Stimulated activated CD8-positive, alpha-beta memory T cell treated with anti-CD3 and anti-CD28 coated beads, Interleukin-15, amount 100 ng/mL, for 48 hours (primary cell): Measurements from ENCODE around the gene CGN.

Source experiments
- DNase-seq, 2 donors: peaks; one replicate each; pipeline ENCODE4 v3.0.0-alpha.2; 2020; ENCODE audit warnings: low read depth in 2 of 2

Gene CGN

DNA sequence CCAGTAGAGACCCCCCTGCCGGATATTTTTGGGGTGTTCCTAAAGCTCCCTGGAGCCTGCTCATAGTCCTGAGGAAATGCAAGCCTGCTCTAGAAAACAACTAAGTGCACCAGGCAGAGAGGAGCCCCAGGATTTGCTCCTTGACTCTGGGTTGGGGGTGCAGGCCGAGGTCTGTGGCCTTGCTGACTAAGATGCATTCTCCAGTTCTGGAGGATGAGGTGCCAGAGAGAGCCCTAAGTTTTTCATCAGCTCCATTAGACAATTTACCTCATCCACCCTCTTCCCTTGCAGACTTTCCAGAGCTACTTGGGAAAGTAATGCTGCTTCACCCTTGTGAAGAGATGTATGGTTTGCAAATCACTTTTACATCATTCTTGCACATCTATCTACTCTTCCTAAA lies 38.0 kb downstream of the CGN start:
- no peak for DNase-seq

GRCh38 chr1:151553659-151554058 lies 42.5 kb downstream of the CGN start:
- DNase-seq: no peak

DNA sequence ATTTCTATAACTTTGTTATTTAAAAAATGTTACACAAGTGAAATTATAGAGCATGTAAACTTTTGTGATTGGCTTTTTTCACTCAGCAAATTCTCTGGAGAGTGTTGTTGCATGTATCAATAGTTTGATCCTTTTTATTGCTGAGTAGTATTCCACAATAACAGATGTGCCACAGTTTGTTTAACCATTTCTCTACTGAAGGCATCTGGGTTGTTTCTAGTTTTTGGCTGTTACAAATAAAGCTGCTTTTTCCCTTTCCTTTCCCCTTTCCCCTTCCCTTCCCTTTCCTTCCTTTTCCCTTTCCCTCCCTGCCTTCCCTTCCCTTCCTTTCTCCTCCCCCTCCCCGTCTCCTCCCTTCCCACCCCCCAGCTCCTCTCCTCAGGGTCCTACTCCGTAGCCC lies 44.9 kb downstream of the CGN start:
- no peak for DNase-seq

DNA sequence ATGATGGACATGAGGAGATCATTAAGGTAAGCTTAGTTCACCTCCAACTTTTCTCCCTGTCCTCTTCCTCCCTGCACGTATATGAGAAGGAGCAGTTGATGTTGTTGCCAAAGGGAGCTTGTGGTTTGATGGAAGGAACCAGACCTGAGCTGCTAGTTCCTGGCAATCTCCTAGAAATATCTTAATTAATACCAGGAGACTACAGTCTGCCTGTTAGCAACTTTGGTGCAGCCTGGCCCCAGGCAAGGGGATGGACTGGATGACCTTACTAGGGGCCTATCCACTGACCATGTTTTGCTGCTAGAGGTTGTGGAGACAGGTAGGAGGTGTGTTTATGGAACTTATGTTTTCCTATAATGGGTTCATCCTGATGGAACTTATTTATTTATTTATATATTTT lies 51.5 kb downstream of the CGN start:
- DNase-seq: no peak

DNA sequence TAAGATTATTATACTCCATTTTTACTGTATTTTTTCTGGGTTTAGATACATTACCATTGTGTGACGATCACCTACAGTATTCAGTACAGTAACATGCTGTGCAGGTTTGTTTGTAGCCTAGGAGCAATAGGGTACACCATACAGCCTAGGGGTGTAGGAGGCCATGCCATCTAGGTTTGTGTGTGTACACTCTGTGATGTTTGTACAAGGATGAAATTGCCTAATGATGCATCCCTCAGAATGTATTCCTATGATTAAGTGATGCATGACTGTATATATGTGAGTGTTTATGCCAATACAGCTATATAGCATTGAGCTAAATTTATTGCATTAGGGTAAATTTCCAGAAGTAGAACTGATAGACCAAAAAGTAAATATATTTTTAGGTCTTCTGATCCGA lies 52.2 kb downstream of the CGN start:
- DNase-seq: no peak

DNA sequence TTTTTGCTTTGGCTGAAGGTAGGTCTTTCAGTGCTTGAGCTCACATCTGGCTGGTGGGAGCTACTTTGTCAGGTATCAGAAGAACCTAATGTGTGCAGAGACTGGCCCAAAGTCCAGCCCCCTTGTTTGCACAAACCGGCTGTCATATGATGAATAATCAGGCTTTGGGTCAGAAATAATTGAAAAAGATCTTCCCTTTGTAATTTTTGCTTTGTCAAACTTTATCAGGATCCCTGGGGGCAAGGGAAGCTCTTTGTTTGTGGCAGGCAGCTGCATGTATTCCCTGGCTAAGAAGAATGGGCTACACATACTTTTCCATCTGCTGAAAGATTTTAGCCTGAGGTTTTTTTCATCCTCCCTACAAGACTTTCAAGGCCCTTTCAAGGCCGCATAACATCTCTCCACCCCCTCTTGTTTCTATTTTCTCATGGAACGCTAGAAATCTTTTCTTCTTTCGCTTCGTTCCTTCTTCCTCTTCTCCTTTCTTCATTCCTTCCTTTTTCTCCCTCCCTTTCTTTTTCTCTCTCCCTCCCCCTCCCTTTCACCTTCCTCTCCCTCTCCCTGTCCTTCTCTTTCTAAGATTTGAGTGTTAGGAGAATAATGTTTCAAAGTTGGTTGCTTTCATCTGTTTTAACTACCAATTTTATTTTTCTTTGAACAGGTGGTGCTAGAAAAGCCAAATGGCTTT lies 54.5 kb downstream of the CGN start:
- no peak for DNase-seq

DNA sequence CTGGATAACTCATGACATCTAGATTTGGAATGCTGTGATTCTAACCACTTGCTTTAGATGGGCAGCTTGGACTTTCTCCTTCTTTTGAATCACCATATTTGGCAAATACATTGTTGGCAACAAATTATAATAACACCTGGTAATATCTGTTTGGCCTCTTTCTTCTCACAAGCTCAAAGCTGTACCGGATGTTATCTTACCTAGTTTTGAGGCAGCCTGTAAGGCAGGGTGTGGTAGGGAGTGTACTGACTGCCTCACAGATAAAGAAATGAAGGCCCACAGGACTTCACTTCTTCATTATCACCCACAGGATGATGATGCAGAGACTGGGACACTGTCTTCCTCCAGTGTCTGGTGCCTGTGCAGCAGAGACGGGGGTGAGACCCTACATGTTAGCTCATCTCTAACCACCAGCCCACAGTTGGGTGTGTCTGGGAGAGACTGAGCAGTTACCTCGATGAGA lies 57.5 kb downstream of the CGN start:
- DNase-seq: peak in 1 of 2 donors; percentile 13

DNA sequence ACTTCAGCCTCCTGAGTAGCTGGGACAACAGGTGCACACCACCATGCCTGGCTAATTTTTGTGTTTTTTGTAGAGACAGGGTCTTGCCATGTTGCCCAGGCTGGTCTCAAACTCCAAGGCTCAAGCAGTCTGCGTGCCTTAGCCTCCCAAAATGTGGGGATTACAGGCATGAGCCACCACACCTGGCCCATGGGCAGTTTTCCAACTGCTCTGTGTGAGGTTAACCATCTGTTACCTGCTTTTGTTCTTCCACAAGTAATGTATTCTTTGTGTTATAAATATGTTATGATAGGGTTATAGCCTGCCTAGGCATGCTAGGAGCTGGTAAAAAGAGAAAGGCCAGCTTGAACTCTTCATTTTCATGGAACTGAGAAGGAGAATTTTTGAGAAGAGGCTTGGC lies 59.6 kb downstream of the CGN start:
- no peak for DNase-seq

DNA sequence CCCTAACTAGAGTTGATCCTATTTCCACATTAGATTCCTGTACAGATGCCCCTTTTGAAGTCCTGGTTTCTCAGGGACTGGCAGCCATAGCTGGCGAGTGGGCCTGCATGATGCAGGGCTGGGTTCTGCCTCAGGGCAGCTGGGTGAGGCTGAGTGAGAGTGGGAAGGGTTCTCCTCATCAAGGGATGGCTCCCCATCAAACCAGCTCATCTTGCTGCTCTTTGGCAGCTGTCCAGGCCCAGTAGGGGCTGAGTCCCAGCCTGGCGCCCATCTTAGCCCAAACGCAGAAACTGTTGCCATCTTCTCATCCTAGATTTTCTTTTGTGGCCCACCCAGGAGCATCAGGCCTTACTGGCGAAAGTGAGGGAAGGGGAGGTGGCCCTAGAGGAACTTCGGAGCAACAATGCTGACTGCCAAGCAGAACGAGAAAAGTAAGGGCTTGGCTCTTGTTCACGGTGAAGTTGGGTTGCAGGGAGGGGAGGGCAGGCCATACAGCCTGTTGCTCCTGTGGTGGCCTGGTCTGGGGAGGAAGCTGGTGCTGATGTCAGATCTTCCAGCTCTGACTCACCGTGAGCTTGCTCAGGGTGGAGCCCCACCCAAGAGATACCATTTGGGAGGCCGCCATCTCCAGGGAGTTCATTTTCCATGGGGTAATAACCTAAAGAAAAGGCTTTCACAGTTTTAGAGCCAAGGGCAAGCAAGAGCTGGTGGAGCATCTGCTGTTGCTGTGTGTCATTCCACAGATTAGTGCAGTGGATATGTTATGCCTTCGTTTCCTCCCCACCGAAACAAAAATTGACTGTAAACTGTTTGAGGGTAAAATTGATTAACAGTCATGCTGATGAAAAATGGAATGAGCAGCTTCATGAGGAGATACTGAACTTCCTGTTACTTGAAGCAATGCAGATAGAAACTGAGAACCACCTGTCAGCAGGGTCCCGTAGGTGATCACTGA lies 63.7 kb downstream of the CGN start:
- DNase-seq: peak; percentile 22 to 26

DNA sequence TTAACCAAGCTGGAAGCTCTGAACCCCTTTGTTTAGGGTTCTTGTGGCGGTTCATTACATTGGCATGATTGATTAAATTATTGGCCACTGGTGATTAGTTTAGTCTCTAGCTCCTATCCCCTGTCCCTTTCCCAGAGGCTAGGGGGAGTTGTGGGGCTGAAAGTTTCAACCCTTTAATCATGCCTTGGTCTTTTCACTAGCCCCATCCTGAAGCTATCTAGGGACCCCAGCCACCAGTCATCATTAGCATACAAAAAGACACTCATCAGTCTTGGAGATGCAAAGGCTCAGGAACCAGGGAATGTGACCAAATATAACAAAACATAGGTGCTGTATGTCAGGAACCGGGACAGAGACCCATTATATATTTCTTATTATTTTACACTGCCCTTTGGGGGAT lies 66.0 kb downstream of the CGN start:
- no peak for DNase-seq

- no peak for DNase-seq
These were observed 67.8 kb downstream of the CGN start for GRCh38 chr1:151578941-151579340.

GRCh38 chr1:151579436-151580225 lies 68.4 kb downstream of the CGN start:
- no peak for DNase-seq

GRCh38 chr1:151581451-151581850 lies 70.3 kb downstream of the CGN start:
- DNase-seq: no peak

GRCh38 chr1:151581921-151582320 lies 70.7 kb downstream of the CGN start:
- DNase-seq: no peak

GRCh38 chr1:151583796-151584195 lies 72.6 kb downstream of the CGN start:
- no peak for DNase-seq

DNA sequence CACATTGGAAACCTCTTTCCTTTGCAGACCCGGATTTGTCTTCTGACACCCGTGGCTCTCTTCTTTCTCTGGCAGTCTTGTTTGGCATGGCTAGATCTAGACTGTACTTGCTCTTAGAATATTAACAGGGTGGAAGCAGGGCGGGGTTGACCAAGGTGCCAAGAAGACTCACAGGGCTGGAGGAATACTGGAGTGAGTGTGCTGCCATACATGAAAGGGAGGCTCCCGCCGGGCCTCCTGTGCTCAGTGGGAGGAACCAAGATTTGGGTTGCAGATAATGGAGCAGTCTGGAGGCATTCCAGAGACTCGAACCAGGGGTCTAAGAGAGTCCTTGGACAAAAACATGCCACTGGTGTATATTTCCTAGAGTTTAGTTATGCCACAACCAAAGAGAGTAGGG lies 73.1 kb downstream of the CGN start:
- no peak for DNase-seq

DNA sequence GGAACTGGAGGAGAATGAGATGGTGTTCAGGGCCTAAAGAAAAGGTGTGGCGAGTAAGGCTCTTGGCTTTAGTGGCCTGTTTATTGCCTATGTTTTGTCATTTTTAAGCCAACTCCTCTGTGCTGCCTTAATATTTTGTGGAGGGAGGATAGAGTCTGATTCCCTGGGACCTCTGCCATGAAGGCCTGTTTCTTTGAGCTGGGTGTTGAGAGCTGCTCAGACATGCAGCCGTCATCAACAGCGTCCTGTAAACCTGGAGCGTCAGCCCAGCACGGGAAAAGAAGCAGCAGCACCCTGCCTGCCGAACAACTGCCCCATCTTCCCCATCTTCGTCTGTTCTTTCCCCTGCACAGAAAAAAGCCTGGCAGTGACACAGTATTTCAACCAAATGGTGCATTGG lies 73.6 kb downstream of the CGN start:
- DNase-seq: no peak

DNA sequence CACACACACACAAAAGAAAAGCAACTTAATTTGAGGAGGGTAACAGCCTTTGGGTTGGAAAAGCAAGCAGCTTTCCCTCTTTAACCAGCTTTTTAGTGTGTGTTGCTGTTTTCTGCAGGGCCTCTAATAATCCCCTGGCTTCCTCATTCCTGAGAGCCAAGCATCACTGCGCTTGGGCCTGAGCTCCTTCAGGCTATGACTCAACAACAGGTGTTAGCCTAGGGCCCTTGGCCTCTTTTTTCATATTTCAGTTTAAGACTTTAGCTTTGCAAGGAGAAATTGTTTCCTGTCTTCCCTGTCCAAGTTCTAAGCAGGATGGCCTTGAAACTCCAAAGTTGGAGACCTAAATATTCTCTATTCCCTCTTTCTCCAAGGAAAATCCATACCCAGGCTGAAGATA lies 74.4 kb downstream of the CGN start:
- DNase-seq: no peak
